Iris pigment epithelial cell (primary cell): ENCODE data around the gene PSMC5.
A peak's percentile ranks its signal among the peaks of the same experiment; 100 is the strongest.
"Not testable (repeated sequence)": the region's sequence is repeated elsewhere in the genome, so short reads cannot be mapped to it uniquely, and the experiment has no call there.

Experiments used
- DNase-seq: peaks from one replicate; pipeline ENCODE4 v3.0.0-alpha.2; 2011; ENCODE audit warnings: low read depth

Gene PSMC5

DNA sequence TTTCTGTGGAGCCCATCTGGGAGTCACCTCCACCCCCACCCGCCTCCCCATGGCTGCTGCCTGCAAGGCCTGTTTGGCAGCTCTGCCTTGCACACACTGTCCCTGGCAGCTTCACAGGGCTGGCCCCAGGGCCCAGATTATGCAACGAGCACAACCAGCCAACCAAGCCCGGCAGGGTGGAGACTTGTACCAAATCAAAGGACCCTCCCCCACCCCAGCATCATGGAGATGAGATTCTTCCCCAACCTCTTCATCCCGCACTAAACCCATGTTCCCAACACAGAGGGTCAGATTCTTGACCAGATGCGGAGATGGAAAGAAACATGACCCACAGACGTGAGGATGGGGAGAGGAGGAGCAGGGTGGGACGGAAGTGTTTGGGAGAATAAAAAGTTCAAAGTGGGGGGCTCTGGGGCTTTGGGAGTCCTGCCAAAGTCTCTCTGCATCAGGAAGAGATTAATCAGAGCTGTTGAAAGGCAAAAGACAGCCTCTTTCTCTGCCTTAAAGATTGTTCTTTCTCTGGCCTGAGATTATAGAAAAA is 11.5 kb downstream of the PSMC5 start:
- peak; percentile 84 for DNase-seq

DNA sequence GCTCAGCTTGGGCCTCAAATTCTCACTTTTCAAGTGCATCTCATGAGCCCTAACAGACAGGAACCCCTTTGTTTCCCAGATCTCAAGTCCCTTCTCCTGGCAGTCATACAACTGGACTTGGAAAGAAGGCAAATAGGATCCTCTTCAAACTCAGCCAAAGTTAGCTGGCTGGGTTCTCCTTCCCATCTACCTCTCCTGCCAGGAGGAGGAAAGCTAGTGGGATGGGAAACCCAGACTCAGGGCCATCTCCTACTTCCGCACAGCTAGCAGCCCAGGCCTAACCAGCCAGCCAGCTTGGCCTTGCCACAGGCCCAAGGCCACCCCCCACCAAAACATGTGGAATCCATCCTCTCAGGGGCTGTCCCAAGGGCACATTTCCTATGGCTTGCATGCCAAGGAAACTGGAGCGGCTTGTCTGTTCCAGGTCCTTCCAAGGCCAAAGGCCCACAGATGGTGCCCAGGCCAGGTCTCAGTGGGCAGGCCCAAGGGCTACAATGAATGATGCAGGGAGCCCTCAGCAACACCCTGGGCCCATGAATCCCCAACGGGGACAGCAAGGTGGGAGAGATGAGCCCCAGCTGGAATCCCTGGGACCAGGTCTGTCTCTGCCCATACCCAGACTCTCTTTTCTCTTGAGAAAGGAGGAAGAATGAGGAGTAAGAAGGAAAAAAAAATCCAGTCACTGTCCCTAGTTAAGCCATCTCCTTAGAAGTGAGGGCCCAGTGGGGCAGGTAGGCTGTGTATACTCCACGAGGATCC is 13.5 kb downstream of the PSMC5 start:
- DNase-seq: no peak

- peak; percentile 54 for DNase-seq
Measured at GRCh38 chr17:63841350-63842172, 14.3 kb downstream of the PSMC5 start.

GRCh38 chr17:63842173-63842539 is 14.9 kb downstream of the PSMC5 start:
- DNase-seq: no peak

GRCh38 chr17:63842540-63843386 is 15.5 kb downstream of the PSMC5 start, which contains the start of gene SMARCD2:
Gene SMARCD2 (minus strand): TSS chr17:63842685. CDS start chr17:63842674, 11 bp downstream.
- DNase-seq: peak; percentile 100

- peak; percentile 55 for DNase-seq
Measured at GRCh38 chr17:63843387-63843888, 16.2 kb downstream of the PSMC5 start.

DNA sequence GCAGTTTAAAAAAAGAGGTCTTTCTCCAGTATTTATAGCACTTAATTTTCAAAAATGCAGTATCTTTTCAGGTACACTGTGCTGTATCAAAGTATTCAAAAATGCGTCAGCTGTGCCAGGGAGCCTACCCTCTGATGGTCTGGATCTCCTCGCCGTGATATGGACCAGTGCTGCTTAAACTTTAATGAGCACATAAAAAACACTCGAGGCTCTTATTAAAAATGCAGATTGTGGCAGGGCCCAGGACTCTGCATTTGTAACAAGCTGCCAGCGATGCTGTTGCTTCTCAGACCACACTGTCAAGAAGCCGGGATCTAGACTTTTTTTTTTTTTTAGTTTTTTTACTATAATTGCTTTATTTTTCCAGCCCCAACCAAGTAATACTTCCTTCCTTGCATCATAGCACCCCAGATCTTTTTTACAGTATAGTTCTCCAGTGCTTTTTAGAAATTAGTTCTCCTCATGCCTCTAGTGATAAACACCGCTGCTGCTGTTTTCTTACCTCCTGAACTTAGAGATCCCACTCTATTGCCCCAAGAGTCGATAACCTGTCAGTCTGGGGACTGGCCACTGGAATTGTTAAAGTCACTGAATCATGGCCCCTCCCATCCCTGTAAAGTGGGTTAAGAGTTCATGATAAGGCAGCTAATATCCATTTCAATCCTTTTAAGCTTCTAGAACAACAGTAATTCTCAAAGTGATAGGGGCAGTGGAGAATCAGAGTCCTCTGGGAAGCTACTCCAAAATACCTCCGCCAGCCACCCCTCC is 16.9 kb downstream of the PSMC5 start:
- no peak for DNase-seq

- DNase-seq: no peak
Measured at GRCh38 chr17:63845509-63845908, 18.3 kb downstream of the PSMC5 start.

- DNase-seq: no peak
Measured at GRCh38 chr17:63847525-63848249, 20.5 kb downstream of the PSMC5 start.

- DNase-seq: peak; percentile 85
Measured at GRCh38 chr17:63848834-63849689, 21.8 kb downstream of the PSMC5 start.

- no peak for DNase-seq
Measured at GRCh38 chr17:63850401-63850800, 23.2 kb downstream of the PSMC5 start.

GRCh38 chr17:63853260-63853659 is 26.0 kb downstream of the PSMC5 start:
- no peak for DNase-seq

- no peak for DNase-seq
Measured at GRCh38 chr17:63854709-63855108, 27.5 kb downstream of the PSMC5 start.

- no peak for DNase-seq
Measured at GRCh38 chr17:63855185-63855584, 28.0 kb downstream of the PSMC5 start.

GRCh38 chr17:63856425-63856824 is 29.2 kb downstream of the PSMC5 start:
- DNase-seq: not testable (repeated sequence)

- no peak for DNase-seq
Measured at GRCh38 chr17:63859257-63859656, 32.0 kb downstream of the PSMC5 start.

GRCh38 chr17:63866625-63867024 is 39.4 kb downstream of the PSMC5 start:
- not testable (repeated sequence) for DNase-seq

- peak; percentile 33 for DNase-seq
Measured at GRCh38 chr17:63869491-63870291, 42.5 kb downstream of the PSMC5 start.

- not testable (repeated sequence) for DNase-seq
Measured at GRCh38 chr17:63870292-63870665, 43.0 kb downstream of the PSMC5 start.
